Effector memory CD4-positive, alpha-beta T cell (primary cell): Measurements from ENCODE around the gene POTEJ.
"Not testable (repeated sequence)": the region's sequence is repeated elsewhere in the genome, so short reads cannot be mapped to it uniquely, and the experiment has no call there.

Experiments used
- DNase-seq, 3 donors: peaks; one replicate each; pipeline ENCODE4 v3.0.0-alpha.2; 2020
- H3K27ac ChIP-seq: 2 replicates; pipeline ENCODE4 v1.7.0; 2013; ENCODE audit warnings: mild to moderate bottlenecking, low read length, moderate library complexity; ENCODE audit not compliant: insufficient read depth, poor library complexity, severe bottlenecking
- H3K27me3 ChIP-seq: replicated peaks from 2 replicates; pipeline ENCODE4 v1.7.0; 2013; ENCODE audit warnings: mild to moderate bottlenecking, low read length; ENCODE audit not compliant: insufficient read depth, control insufficient read depth, poor library complexity, severe bottlenecking
- H3K36me3 ChIP-seq: 2 replicates; pipeline ENCODE4 v1.7.0; 2013; ENCODE audit warnings: mild to moderate bottlenecking, low read length, moderate library complexity; ENCODE audit not compliant: control insufficient read depth, insufficient read depth
- H3K4me1 ChIP-seq: 2 replicates; pipeline ENCODE4 v1.7.0; 2013; ENCODE audit warnings: low read length, mild to moderate bottlenecking; ENCODE audit not compliant: control insufficient read depth, insufficient read depth, poor library complexity, severe bottlenecking
- H3K4me3 ChIP-seq: 2 replicates; pipeline ENCODE4 v1.7.0; 2013; ENCODE audit warnings: low read length, low read depth, mild to moderate bottlenecking; ENCODE audit not compliant: insufficient read depth, poor library complexity, severe bottlenecking
- H3K9me3 ChIP-seq: 2 replicates; pipeline ENCODE4 v1.7.0; 2013; ENCODE audit warnings: mild to moderate bottlenecking, low read length, moderate library complexity; ENCODE audit not compliant: control insufficient read depth

POTEJ gene

DNA sequence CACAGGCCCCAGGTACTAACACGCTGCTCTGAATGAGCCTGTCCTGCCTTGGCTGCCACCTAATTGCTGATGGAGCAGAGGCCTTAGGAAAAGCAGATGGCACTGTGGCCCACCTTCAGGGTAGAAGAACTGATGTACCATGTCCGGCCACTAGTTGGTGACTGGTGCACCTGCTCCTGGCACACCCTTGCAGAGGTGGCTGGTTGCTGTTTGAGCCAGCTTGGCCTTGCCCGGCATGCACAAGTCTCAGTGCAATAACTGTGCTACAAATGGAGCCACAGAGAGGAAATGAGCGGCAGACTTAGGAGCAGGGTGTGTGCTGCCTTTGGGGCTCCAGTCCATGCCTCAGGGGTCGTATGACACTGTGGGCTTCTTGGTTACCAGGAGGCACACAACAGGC lies 54.4 kb downstream of the POTEJ start:
- not testable (repeated sequence) for DNase-seq, H3K4me3 ChIP-seq, H3K27ac ChIP-seq, H3K27me3 ChIP-seq, H3K36me3 ChIP-seq, H3K4me1 ChIP-seq, H3K9me3 ChIP-seq

DNA sequence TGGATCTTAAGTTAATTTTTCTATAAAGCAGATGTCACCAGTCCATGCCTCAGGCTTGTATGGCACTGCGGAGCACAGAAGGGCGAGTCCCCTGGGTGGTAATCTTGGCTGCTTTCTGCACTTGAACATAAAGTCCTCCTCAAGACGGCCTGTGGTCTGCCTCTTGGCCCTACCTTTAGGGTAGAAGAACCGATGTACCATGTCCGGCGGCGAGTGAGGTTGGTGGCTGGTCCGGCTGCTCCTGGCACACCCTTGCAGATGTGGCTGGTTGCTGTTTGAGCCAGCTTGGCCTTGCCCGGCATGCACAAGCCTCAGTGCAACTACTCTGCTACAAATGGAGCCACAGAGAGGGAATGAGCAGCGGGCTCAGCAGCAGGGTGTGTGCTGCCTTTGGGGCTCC lies 56.3 kb downstream of the POTEJ start:
- not testable (repeated sequence) for H3K27ac ChIP-seq, DNase-seq, H3K4me3 ChIP-seq, H3K36me3 ChIP-seq, H3K27me3 ChIP-seq, H3K9me3 ChIP-seq, H3K4me1 ChIP-seq

DNA sequence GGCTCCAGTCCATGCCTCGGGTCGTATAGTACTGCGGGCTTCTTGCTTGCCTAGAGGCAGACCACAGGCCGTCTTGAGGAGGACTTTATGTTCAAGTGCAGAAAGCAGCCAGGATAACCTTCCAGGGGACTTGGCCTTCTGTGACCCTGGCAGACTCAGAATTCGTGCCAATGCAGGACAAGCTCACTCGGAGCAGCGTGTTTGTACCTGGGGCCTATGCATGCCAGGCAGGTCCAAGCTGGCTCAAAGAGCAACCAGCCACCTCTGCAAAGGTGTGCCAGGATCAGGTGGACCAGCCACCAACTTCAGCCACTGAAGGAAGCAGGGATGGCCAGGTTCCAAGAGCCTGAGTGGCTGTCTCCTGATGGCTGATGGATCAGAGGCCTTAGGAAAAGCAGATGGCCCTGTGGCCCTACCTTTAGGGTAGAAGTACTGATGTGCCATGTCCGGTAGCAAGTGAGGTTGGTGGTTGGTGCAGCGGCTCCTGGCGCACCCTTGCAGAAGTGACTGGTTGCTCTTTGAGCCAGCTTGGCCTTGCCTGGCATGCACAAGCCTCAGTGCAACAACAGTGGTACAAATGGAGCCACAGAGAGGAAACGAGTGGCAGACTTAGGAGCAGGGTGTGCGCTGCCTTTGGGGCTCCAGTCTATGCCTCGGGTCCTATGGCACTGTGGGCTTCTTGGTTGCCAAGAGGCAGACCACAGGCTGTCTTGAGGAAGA lies 58.9 kb downstream of the POTEJ start:
- not testable (repeated sequence) for H3K27me3 ChIP-seq, H3K4me3 ChIP-seq, H3K9me3 ChIP-seq

DNA sequence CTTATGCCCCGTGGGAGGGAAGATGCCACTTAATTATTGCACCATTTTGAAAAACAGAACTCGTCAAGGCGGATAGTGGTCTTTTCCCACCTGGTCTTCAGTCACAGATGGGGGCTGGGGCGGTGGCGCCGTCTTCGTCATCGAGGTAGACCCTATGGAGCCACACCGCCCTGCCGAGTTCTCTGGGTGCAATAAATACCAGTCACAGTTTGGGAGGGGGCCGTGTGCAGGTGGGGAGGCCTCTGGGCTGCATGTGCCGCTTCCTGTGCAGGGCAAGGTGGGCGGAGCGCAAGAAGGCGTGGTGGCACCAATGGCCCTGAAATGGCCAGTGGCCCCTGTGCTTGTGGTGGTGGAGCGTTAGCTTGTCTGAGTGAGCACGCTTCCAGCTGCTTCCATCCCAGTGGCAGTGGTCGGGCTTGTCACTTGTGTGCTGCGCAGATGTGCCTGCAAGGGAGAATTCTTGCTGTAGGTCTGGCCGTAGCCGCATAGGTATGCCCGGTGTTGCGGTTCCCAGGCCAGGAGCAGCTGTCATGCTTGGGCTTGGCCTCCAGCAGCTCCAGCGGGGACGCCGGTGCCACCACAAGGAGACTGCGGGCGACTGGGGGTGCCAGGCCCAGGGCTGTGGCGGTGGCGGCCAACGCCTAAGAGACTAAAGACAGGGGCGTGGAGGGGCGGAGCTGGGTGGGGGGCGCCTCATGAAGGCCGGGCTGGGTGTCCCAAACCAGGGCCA lies 81.0 kb downstream of the POTEJ start:
- H3K27me3 ChIP-seq, DNase-seq, H3K9me3 ChIP-seq, H3K4me3 ChIP-seq, H3K36me3 ChIP-seq, H3K27ac ChIP-seq, H3K4me1 ChIP-seq: not testable (repeated sequence)

More for the DNA sequence above, 58.9 kb downstream of the POTEJ start:
- H3K27ac ChIP-seq, DNase-seq, H3K4me1 ChIP-seq, H3K36me3 ChIP-seq: not testable (repeated sequence)

DNA sequence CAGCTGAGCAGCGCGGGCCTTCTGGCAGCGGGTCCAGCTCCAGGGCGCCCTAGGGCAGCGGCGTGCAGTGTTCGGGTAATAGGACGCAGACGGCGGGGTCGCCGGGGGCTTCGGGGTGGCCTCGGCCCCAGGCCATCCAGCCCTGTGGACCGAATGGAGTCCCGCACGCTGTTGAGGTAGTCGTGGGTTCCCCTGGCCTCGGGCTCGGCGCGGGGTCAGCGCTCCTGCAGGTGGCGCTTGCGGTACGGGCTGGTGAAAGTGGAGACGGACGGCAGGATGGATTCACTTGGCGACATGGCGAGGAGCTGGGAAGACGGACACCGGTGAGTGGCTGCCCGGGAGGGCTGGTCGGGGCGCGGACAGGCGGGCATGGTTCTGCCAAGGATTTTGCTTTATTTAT lies 82.2 kb downstream of the POTEJ start:
- H3K4me1 ChIP-seq, H3K36me3 ChIP-seq, H3K27ac ChIP-seq, H3K9me3 ChIP-seq, H3K27me3 ChIP-seq, H3K4me3 ChIP-seq, DNase-seq: not testable (repeated sequence)

DNA sequence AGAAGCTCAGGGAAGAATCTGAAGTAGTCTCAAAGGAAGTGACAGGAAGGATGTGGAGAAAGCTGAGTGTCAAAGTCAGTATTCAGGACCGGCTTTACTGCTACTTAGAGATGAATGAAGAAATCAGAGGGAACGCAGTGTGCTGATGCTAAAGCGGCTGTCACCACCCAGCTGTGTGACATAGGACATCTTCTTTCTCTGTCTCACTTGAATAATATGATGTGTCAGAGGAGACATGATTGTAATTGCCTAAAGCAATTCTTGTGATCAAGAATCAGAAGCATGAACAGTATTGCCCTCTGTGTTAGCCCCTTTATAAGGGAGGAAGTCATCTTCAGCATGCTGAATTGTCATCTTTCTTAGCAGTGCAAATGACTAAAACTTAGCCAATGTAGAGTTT lies 92.0 kb downstream of the POTEJ start:
- not testable (repeated sequence) for H3K27me3 ChIP-seq, DNase-seq, H3K9me3 ChIP-seq, H3K27ac ChIP-seq, H3K4me1 ChIP-seq, H3K36me3 ChIP-seq, H3K4me3 ChIP-seq
